SU-DHL-6 (cell line): ENCODE results near the gene CD19.

ENCODE experiments used
- CTCF ChIP-seq: fragments of 200-600 bp; sonication (generic); IDR thresholded peaks from one replicate; pipeline ENCODE4 v1.5.1; 2017; ENCODE audit warnings: antibody characterized with exemption, mild to moderate bottlenecking, low read length, moderate library complexity; ENCODE audit not compliant: insufficient read depth, poor library complexity, severe bottlenecking
- EZH2phosphoT487 ChIP-seq: fragments of 200-600 bp; sonication (generic), shearing (Covaris generic); conservative IDR thresholded peaks from 2 replicates; pipeline ENCODE4 v1.6.1; 2018; ENCODE audit warnings: mild to moderate bottlenecking, antibody characterized with exemption, low read length, moderate library complexity, mixed read lengths

- TF ChIP-seq CTCF = no peak
- no peak for TF ChIP-seq EZH2phosphoT487
These were observed 19.7 kb downstream of the CD19 start for GRCh38 chr16:28951410-28951943.
